Stimulated activated naive CD4-positive, alpha-beta T cell (primary cell): ENCODE measurements around the gene CCDC154.

Experiments used
- DNase-seq, 6 experiments: peaks; one replicate each; lab custom pipeline; 2025; lab: John Stamatoyannopoulos, UW

Gene CCDC154

DNA sequence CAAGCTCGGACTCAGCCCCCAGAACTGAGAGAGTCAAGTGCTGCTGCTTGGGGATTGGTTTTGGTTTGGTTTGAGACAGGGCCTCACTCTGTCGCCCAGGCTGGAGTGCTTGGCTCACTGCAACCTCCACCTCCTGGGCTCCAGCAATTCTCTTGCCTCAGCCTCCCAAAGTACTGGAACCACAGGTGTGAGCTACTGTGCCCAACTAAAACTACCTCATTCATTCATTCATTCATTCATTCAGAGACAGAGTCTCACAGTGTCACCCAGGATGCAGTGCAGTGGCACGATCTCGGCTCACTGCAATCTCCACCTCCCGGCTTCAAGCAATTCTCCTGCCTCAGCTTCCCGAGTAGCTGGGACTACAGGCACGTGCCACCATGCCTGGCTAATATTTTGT lies 54.6 kb downstream of the CCDC154 start:
- DNase-seq = no peak

DNA sequence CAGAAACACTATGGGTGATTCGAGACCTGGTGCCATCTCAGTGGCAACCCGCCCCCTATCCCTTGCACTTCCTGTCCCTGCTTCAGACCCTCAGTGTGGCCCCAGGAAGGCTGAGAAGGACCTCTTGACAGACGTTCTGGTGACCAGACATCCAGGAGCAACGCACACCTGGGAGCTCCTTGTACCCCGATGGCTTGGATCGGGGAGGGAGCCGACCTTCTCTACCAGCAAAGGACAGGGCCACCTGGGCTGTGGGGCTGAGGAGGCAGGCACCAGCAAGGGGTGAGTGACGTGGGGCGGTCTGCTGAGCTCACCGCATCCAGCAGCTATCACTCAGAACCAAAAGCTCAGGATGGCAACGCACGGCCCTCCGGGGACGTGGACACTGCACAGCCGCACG lies 57.0 kb downstream of the CCDC154 start:
- no peak for DNase-seq

DNA sequence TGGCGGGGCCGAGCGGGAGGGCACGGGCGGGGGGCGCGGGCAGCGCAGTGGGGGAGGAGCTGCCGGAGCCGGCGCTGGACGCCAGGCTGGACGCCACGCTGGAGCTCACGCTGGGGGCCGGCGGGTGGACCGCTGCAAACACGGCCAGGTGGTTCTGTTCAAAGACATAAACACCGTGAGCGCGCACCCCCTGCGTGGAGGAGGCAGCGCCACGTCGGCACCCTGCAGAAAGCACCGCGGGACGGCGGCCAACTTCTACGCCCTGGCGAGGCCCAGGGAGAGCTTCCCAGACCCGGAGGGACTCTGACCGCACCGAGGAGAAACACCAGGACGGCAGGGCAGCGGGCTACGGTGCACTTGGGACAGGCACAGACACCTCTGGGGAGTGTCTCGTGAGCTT lies 59.1 kb downstream of the CCDC154 start:
- DNase-seq = no peak
